OCI-LY1 (cell line): ENCODE results near the gene ANKH.

Source experiments
- H2AFZ ChIP-seq: fragments of 200-600 bp; sonication (generic), shearing (Covaris generic); 2 replicates; pipeline ENCODE4 v1.6.0; 2014; ENCODE audit warnings: antibody characterized with exemption, mild to moderate bottlenecking, low read length
- H3F3A ChIP-seq: fragments of 200-600 bp; sonication (generic), shearing (Covaris generic); 2 replicates; pipeline ENCODE4 v1.6.0; 2014; ENCODE audit warnings: mild to moderate bottlenecking, antibody characterized with exemption, low read length, moderate library complexity; ENCODE audit not compliant: insufficient read depth
- H3K27ac ChIP-seq: fragments of 200-600 bp; sonication (generic); 2 replicates; pipeline ENCODE4 v1.5.1; 2014; ENCODE audit warnings: low read length, mixed run types, mild to moderate bottlenecking, low read depth; ENCODE audit not compliant: poor library complexity, severe bottlenecking
- H3K27me3 ChIP-seq: fragments of 200-600 bp; sonication (generic); 2 replicates; pipeline ENCODE4 v1.6.0; 2014; ENCODE audit warnings: antibody characterized with exemption, mild to moderate bottlenecking, low read length, moderate library complexity; ENCODE audit not compliant: insufficient read depth
- H3K36me3 ChIP-seq: fragments of 200-600 bp; sonication (generic); 2 replicates; pipeline ENCODE4 v1.6.1; 2014; ENCODE audit warnings: mild to moderate bottlenecking, antibody characterized with exemption, low read length, moderate library complexity, mixed read lengths; ENCODE audit not compliant: insufficient read depth
- H3K4me1 ChIP-seq: fragments of 200-600 bp; sonication (generic); 2 replicates; pipeline ENCODE4 v1.5.1; 2014; ENCODE audit warnings: mild to moderate bottlenecking, low read length, moderate library complexity; ENCODE audit not compliant: insufficient read depth, severe bottlenecking
- H3K4me2 ChIP-seq: fragments of 200-600 bp; sonication (generic), shearing (Covaris generic); 2 replicates; pipeline ENCODE4 v1.6.1; 2014; ENCODE audit warnings: low read length
- H3K4me3 ChIP-seq: fragments of 200-600 bp; sonication (generic); 2 replicates; pipeline ENCODE4 v1.5.1; 2014; ENCODE audit warnings: low read length, low read depth, mild to moderate bottlenecking, mixed read lengths; ENCODE audit not compliant: poor library complexity, severe bottlenecking
- H3K79me2 ChIP-seq: fragments of 200-600 bp; shearing (Covaris generic); 2 replicates; pipeline ENCODE4 v1.6.1; 2016; ENCODE audit warnings: mixed run types, low read length, mixed read lengths; ENCODE audit not compliant: insufficient read depth
- H3K9ac ChIP-seq: fragments of 200-600 bp; sonication (generic), shearing (Covaris generic); 2 replicates; pipeline ENCODE4 v1.6.1; 2014; ENCODE audit warnings: mild to moderate bottlenecking, low read length, mixed read lengths
- H3K9me2 ChIP-seq: fragments of 200-600 bp; sonication (generic), shearing (Covaris generic); 2 replicates; pipeline ENCODE4 v1.6.1; 2014; ENCODE audit warnings: low read depth, mild to moderate bottlenecking, low read length, mixed read lengths
- H3K9me3 ChIP-seq: fragments of 200-600 bp; shearing (Covaris generic); 2 replicates; pipeline ENCODE4 v1.6.1; 2014; ENCODE audit warnings: low read length, mixed read lengths
- H4K20me1 ChIP-seq: fragments of 200-600 bp; sonication (generic), shearing (Covaris generic); 2 replicates; pipeline ENCODE4 v1.6.0; 2016; ENCODE audit warnings: mild to moderate bottlenecking, low read length; ENCODE audit not compliant: insufficient read depth
- CTCF ChIP-seq: fragments of 200-600 bp; sonication (generic), shearing (Covaris generic); IDR thresholded peaks from 2 replicates; pipeline ENCODE4 v1.5.1; 2017; ENCODE audit warnings: mild to moderate bottlenecking, antibody characterized with exemption, low read length, moderate library complexity, mixed read lengths
- EZH2 ChIP-seq: fragments of 200-600 bp; sonication (generic), shearing (Covaris generic); IDR thresholded peaks from 2 replicates; pipeline ENCODE4 v1.8.0; 2017; ENCODE audit warnings: borderline replicate concordance, mixed run types, mild to moderate bottlenecking, antibody characterized with exemption, low read length, moderate library complexity, mixed read lengths

Gene ANKH

GRCh38 chr5:14861123-14861765 is 10.3 kb downstream of the ANKH start:
- Histone ChIP-seq H3K4me3 (no peak overlapping the region), H2AFZ (no peak overlapping the region), H4K20me1 (no peaks in the 10 kb centered on the region), H3K27me3 (no peaks in the 10 kb centered on the region), H3K4me2 (no peak overlapping the region), H3F3A (no peaks in the 10 kb centered on the region), H3K27ac (no peak overlapping the region), H3K79me2 (peaks cover 71% of the 10 kb centered on the region), H3K9me2 (no peaks in the 10 kb centered on the region), H3K9ac (no peak overlapping the region), H3K9me3 (no peaks in the 10 kb centered on the region), H3K4me1 (peaks cover 28% of the 10 kb centered on the region), H3K36me3 (no peaks in the 10 kb centered on the region)
- TF ChIP-seq EZH2 (no peak), CTCF (no peak)

- TF ChIP-seq EZH2 (no peak), CTCF (no peak)
- H3K27ac ChIP-seq = no peak overlapping the region
- peaks cover 69% of the 10 kb centered on the region for H3K79me2 ChIP-seq
- H3K9ac ChIP-seq = no peak overlapping the region
- no peaks in the 10 kb centered on the region for H3F3A ChIP-seq
- H3K36me3 ChIP-seq = peaks cover 2% of the 10 kb centered on the region; the same call in 1 of the 2 replicates
- H3K9me2 ChIP-seq = no peaks in the 10 kb centered on the region
- peaks cover 28% of the 10 kb centered on the region for H3K4me1 ChIP-seq
- H4K20me1 ChIP-seq = no peaks in the 10 kb centered on the region
- no peaks in the 10 kb centered on the region for H3K27me3 ChIP-seq
- H3K9me3 ChIP-seq = no peaks in the 10 kb centered on the region
- H3K4me3 ChIP-seq = no peak overlapping the region
- H3K4me2 ChIP-seq = no peak overlapping the region
- H2AFZ ChIP-seq = no peak overlapping the region
These were observed 11.6 kb downstream of the ANKH start for GRCh38 chr5:14859980-14860379.

GRCh38 chr5:14859150-14859549 is 12.4 kb downstream of the ANKH start:
- Histone ChIP-seq H3K27me3 (no peaks in the 10 kb centered on the region), H3K4me3 (no peak overlapping the region), H2AFZ (no peak overlapping the region), H3K4me1 (peaks cover 27% of the 10 kb centered on the region), H3K27ac (no peak overlapping the region), H3K4me2 (no peak overlapping the region), H3K9me2 (no peaks in the 10 kb centered on the region), H3K36me3 (peaks cover 2% of the 10 kb centered on the region; the same call in 1 of the 2 replicates), H3K9ac (no peak overlapping the region), H4K20me1 (no peaks in the 10 kb centered on the region), H3K79me2 (peaks cover 70% of the 10 kb centered on the region), H3F3A (no peaks in the 10 kb centered on the region), H3K9me3 (no peaks in the 10 kb centered on the region)
- TF ChIP-seq EZH2 = no peak
- no peak for TF ChIP-seq CTCF
